Heart right ventricle (tissue), 16 donors: ENCODE results near the gene GMFB. TPM values are rescaled to one million over a fixed set of nuclear protein-coding genes. Genes with fewer than 3 reads are reported as not detected.

Source experiments
- ATAC-seq, 8 donors: fragments of 200-7000 bp; cut with Tn5 transposase; one replicate each; pipeline ENCODE4 v1.9.1; 2020; ENCODE audit warnings: mild to moderate bottlenecking in 8 of 8, moderate library complexity in 8 of 8, moderate number of reproducible peaks in 1 of 8
- DNase-seq, 2 donors: peaks; one replicate each; pipeline ENCODE4 v3.0.0-alpha.2; 2020
- H3K27ac ChIP-seq, 10 donors: fragments of 200-600 bp; sonication (generic) in 2 of 10; one replicate each; pipeline versions ENCODE4 v1.5.0 to v1.8.0; 2020 to 2022; ENCODE audit warnings: mild to moderate bottlenecking in 3 of 10
- H3K27me3 ChIP-seq, 7 donors: fragments of 200-600 bp; one replicate each; pipeline ENCODE4 v1.8.0; 2021 to 2022; ENCODE audit warnings: mild to moderate bottlenecking in 2 of 7
- H3K36me3 ChIP-seq, 9 donors: fragments of 200-600 bp; sonication (generic) in 1 of 9; one replicate each; pipeline versions ENCODE4 v1.5.0 to v1.8.0; 2020 to 2022; ENCODE audit warnings: mild to moderate bottlenecking in 2 of 9
- H3K4me1 ChIP-seq, 9 donors: fragments of 200-600 bp; sonication (generic) in 1 of 9; one replicate each; pipeline versions ENCODE4 v1.5.0 to v1.8.0; 2020 to 2022; ENCODE audit warnings: mild to moderate bottlenecking in 4 of 9
- H3K4me3 ChIP-seq, 10 donors: fragments of 200-600 bp; sonication (generic) in 2 of 10; one replicate each; pipeline versions ENCODE4 v1.5.0 to v1.8.0; 2020 to 2022; ENCODE audit warnings: mild to moderate bottlenecking in 7 of 10, moderate library complexity in 2 of 10
- H3K9me3 ChIP-seq, 11 donors: fragments of 200-600 bp in 10 of 11; sonication (generic) in 2 of 11; one replicate each; pipeline versions ENCODE4 v1.5.0 to v1.8.0; 2013 to 2022; ENCODE audit warnings: mild to moderate bottlenecking in 2 of 11, control low read depth in 1 of 11, moderate library complexity in 1 of 11
- CTCF ChIP-seq, 9 donors: fragments of 200-600 bp; sonication (generic) in 2 of 9; IDR thresholded peaks; one replicate each; pipeline versions ENCODE4 v1.5.0 to v1.8.0; 2021 to 2022; ENCODE audit warnings: antibody characterized with exemption in 9 of 9, mild to moderate bottlenecking in 5 of 9, moderate library complexity in 1 of 9
- WGBS, 2 donors: extraction: QIAGEN DNeasy Blood & Tissue Kit; methylation state at CpG; one replicate each; pipeline ENCODE4 v1.1.7; 2013; ENCODE audit warnings: inconsistent platforms in 1 of 2; 5-methylcytosine and 5-hydroxymethylcytosine counted together
- intact Hi-C, 10 donors: fragments of 100-400 bp; cut with DNase I; formaldehyde crosslinking; loops; one replicate each; pipeline versions ENCODE4 v1.11.1 to v1.14.2; 2022
- polyA plus RNA-seq, 2 donors: library from polyadenylated mRNA; stranded (reverse); fragments of 200-250 nt; gene quantifications; one replicate each; pipeline ENCODE4 v1.2.3, GENCODE V29; 2013
- total RNA-seq, 10 donors: library from RNA; stranded (reverse); fragmentation: NEBNext Ultra II Directional in 3 of 10; extraction: Animal tissue kit (Norgen Biotek cat#: 25700) in 3 of 10; gene quantifications; one replicate each; pipeline versions ENCODE4 v1.2.1 to v1.2.4, GENCODE V29; 2021 to 2023
- donor health status: Arrhythmogenic right ventricular cardiomyopathy.
- donor health status: ischemic (EF 13 %, LVEDD 7.1; RV severe dilation, severe dysfunction).
- donor health status: healthy with polysubstance abuse.
- donor health status: DM: no; HTN: yes; CAD: no.
- donor health status: DM: no; HTN: no; CAD: no.
- donor health status: ischemic (EF 25% LVEDD 6.9; RV normal size, moderate dysfunction).
- donor health status: ischemic (EF 25% LVEDD 5.7; RV mildly dilated, moderate dysfunction).
- donor health status: healthy.
- donor health status: DM: yes; HTN: yes; CAD: no.
- donor health status: Ischemic cardiomyopathy.
- donor health status: ischemic (EF 35%, LVEDD 5.7; RV mildly dilated, moderate dysfunction).
- donor health status: nonischemic (EF 11% LVEDD 7.7; RV severe dilation, severe dysfunction).
- donor health status: DM: yes; HTN: yes; CAD: no.
- donor health status: PGD.
- donor health status: ischemic (EF 29% LVEDD 5.4; RV normal size, mild dysfunction).
- donor health status: nonischemic (EF 23%, LVEDD 6.1; RV moderate dilation, normal function).

The GMFB gene
- total and polyA plus RNA-seq, 12 donors: 9.1 to 30.5 (median 19.6) TPM

GRCh38 chr14:54450535-54450934 is 38.2 kb downstream of the GMFB start:
- no peak for DNase-seq

GRCh38 chr14:54447231-54447692 is 41.5 kb downstream of the GMFB start:
- Histone ChIP-seq H3K27ac (peak overlapping the region in 1 of 10 donors; percentile 64), H3K4me1 (peaks cover 0 to 35% (median 0%) of the 10 kb centered on the region in 9 donors), H3K27me3 (no peaks in the 10 kb centered on the region), H3K4me3 (no peak overlapping the region), H3K36me3 (no peaks in the 10 kb centered on the region), H3K9me3 (no peaks in the 10 kb centered on the region)
- DNase-seq (no peak), ATAC-seq (peak in 2 of 8 donors; percentile 43 to 58)
- intact Hi-C loops: loop anchor here in 1 of 10 donors (5.0 kb wide), 1 partner anchor 35 kb away; no protein-coding TSS in a partner anchor
- WGBS, 2 donors: 90 to 91% methylated on average over 8 of the region's 8 CpGs
- TF ChIP-seq CTCF (IDR thresholded peaks at IDR 0.05): no peak

More at GRCh38 chr14:54450535-54450934, 38.2 kb downstream of the GMFB start:
- Histone ChIP-seq H3K9me3 (no peaks in the 10 kb centered on the region), H3K4me3 (no peak overlapping the region), H3K4me1 (peaks cover 0 to 35% (median 0%) of the 10 kb centered on the region in 9 donors), H3K36me3 (no peaks in the 10 kb centered on the region), H3K27me3 (no peaks in the 10 kb centered on the region), H3K27ac (peak overlapping the region in 1 of 10 donors; percentile 37)
- peak in 1 of 8 donors; percentile 7 for ATAC-seq
- WGBS, 2 donors: 60 to 71% methylated on average over 3 of the region's 3 CpGs
- intact Hi-C loops: no loop called here
- no peak for TF ChIP-seq CTCF (IDR thresholded peaks at IDR 0.05)

GRCh38 chr14:54446161-54446693 is 42.6 kb downstream of the GMFB start:
- peaks cover 0 to 41% (median 3%) of the 10 kb centered on the region in 9 donors for H3K4me1 ChIP-seq
- H3K36me3 ChIP-seq: no peaks in the 10 kb centered on the region
- no peak for ATAC-seq
- WGBS, 2 donors: 27 to 31% methylated on average over 5 of the region's 5 CpGs
- H3K27me3 ChIP-seq: no peaks in the 10 kb centered on the region
- H3K4me3 ChIP-seq: no peak overlapping the region
- DNase-seq: no peak
- intact Hi-C loops: loop anchor here in 1 of 10 donors (5.0 kb wide), 1 partner anchor 36 kb away; no protein-coding TSS in a partner anchor
- no peaks in the 10 kb centered on the region for H3K9me3 ChIP-seq
- peak overlapping the region in 1 of 10 donors; percentile 64 for H3K27ac ChIP-seq
- TF ChIP-seq CTCF (IDR thresholded peaks at IDR 0.05): no peak

- ATAC-seq: no peak
- 85 to 87% methylated on average over 7 of the region's 7 CpGs for WGBS, 2 donors
- intact Hi-C loops: loop anchor here in 4 of 10 donors (5.0 kb wide), 2 partner anchors 38 to 43 kb away; partner anchors contain the start of gene GMFB (in 3 of the 4)
- Histone ChIP-seq H3K36me3 (no peaks in the 10 kb centered on the region), H3K4me1 (peaks cover 0 to 37% (median 12%) of the 10 kb centered on the region in 9 donors), H3K27me3 (no peaks in the 10 kb centered on the region), H3K27ac (no peak overlapping the region), H3K9me3 (no peaks in the 10 kb centered on the region), H3K4me3 (no peak overlapping the region)
- DNase-seq: no peak
- TF ChIP-seq CTCF (IDR thresholded peaks at IDR 0.05): no peak
Measured at GRCh38 chr14:54444681-54445080, 44.1 kb downstream of the GMFB start.
